GM19324 (cell line): Measurements from ENCODE around the gene FAM110C.
"Not testable (repeated sequence)": the region's sequence is repeated elsewhere in the genome, so short reads cannot be mapped to it uniquely, and the experiment has no call there.

Experiments
- ATAC-seq: cut with Tn5 transposase; IDR thresholded peaks from one replicate; pipeline ENCODE4 v1.9.1; 2021; ENCODE audit warnings: mild to moderate bottlenecking, moderate library complexity; ENCODE audit not compliant: unreplicated experiment, low FRiP score

Gene FAM110C, protein sequence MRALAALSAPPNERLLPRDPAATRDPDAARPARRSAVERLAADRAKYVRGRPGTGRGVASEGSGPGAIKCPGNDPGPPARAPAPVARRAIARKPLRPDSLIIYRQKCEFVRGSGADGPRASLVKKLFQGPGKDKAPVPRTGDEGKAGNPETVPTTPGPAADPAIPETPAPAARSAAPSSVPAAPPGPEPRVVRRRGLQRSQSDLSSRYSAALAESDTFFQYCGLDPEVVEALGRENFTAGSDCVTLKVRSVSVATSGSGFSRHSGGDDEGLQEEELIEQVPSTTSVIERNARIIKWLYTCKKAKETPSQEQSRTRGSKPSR

DNA sequence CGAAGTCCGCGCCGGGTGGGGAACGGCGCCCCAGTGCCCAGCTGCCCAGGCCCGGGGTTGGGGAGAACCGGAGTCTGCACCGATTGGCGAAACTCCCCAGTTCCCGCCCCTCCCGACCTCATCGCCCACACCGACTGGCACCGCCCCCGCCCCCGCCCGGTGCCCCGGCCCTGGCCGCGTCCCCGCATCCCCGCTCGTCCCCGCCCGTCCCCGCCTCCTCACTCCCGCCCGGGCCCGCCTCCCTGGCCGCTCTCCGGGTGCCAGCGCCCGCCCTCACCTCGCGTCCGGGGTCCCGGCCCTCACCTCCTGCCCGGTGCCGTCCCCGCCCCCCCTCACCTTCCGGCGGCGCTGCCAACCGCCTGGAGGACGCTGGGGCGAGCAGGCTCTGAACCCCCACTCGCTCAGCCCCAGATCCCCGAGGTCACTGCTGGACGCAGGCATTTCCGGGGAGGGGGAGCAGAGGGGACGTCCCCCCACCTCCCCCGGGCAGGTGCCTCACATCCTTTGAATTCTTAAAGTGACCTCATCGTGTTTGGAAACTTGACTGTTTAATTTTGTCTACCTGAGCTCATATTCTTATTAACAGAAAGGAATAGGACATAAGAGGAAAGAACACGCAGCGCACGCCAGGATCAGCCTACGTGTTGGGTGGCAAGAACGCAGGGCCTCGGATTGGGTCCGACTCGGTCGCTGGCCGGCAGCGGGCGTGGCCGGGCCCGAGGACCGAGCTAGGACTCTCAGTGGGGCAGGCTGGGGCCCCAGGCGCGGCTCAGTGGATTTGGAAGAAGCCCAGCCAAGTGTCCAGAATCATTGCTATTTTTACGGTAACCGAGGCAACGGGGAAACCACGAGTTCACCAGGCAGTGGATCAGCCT lies at the start of gene FAM110C:
Gene FAM110C (minus strand): TSS at position 35 of the 875 bp plus-strand sequence. CDS start 120 bp downstream, outside the sequence.
- no peak for ATAC-seq

DNA sequence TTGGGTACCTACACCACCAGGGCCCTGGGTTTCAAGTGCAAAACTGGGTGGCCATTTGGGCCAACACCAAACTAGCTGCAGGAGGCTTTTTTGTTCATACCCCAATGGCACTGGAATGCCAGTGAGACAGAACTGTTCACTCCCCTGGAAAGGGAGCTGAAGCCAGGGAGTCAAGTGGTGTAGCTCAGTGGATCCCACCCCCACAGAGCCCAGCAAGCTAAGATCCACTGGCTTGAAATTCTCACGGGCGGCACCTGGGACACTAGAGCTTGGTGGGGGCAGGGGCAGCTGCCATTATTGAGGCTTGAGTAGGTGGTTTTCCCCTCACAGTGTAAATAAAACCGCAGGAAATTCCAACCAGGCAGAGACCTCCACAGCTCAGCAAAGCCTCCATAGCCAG lies 46.0 kb upstream of the FAM110C start:
- ATAC-seq: no peak

DNA sequence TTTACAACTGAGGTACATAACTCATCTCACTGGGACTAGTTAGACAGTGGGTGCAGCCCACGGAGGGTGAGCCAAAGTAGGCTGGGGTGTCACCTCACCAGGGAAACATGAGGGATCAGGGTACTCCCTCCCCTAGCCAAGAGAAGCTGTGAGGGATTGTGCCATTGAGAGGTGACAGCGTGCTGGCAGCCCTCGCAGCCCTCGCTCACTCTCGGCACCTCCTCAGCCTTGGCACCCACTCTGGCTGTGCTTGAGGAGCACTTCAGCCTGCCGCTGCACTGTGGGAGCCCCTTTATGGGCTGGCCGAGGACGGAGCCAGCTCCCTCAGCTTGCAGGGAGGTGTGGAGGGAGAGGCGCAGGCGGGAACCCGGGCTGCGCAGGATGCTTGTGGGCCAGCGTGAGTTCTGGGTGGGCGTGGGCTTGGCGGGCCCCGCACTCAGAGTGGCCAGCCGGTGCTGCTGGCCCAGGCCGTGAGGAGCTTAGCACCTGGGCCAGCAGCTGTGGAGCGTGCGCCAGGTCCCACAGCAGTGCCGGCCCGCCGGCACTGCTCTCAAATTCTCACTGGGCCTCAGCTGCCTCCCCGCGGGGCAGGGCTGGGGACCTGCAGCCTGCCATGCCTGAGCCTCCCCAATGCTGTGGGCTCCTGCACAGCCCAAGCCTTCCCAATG lies 44.5 kb upstream of the FAM110C start:
- no peak for ATAC-seq

DNA sequence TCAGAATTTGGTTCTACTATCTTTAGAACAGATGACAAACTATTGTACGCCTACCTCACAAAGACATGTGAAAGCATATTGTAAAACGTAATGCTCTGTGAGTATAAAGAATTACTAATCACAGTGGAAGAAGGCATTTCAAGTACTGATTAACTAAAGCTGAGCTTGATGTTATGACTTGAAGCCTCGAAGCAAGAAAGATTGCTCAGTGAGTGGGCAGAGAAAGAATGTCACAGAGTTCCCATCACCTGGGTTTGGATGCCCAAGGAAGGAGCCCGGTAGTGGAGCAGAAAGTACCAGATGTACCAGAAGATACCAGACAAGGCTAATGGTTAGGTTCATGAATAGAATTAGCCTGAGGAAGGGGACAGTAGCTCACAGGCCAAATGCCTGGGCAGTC lies 39.5 kb upstream of the FAM110C start:
- ATAC-seq: no peak

DNA sequence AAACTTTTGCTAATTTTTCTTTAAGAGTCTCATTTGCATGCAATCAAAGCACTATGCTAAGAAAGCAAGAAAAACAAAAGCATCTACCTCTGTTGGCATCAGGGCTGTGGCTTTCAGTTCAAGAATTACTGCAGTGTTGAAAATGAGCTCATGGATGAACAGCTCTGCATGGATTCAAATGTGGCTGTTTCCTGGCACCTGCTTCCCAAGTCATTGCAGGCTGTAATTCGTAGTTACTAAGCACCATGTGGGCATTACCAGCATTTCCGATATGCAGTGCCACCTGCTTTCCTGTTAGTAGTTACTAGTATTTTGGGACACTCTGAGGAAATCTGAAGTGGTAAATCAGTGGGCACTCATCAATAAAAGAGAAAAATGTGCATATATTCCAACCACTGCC lies 37.8 kb upstream of the FAM110C start:
- ATAC-seq: no peak

DNA sequence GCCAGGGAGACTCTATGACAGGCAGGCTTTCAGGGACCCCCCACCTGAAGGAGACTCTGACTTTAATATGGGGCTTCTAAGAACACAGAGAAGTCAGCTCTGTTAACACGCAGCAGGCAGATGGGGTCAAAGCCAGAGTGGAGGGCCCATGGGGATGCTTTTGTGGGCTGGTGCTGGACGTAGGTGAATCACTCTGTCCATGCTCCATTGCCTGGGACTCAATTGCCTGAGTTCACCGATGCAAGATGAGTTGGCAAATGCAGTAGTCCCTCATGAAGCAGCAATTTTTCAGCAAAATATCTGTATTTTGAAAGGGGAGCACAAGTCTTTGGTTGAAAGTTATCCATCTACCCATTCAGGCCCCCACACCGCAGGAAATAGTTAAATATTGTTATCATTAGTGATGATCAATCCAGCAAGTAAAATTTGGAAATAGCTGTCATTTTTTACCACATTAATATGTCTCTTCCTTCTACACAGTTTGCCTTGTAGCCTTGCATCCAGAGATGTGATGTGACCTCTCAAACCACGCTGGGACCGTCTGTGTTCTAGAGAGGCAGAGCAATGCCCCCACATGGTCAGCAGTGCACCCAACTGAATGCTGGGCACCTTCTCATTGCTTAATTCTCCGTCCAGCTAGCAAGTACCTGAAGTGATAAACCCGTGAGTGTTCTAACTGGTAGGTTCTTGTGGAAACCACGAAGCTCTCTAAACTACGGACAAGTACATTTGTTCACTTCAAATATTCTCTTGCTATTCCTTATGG lies 34.8 kb upstream of the FAM110C start:
- ATAC-seq: no peak

DNA sequence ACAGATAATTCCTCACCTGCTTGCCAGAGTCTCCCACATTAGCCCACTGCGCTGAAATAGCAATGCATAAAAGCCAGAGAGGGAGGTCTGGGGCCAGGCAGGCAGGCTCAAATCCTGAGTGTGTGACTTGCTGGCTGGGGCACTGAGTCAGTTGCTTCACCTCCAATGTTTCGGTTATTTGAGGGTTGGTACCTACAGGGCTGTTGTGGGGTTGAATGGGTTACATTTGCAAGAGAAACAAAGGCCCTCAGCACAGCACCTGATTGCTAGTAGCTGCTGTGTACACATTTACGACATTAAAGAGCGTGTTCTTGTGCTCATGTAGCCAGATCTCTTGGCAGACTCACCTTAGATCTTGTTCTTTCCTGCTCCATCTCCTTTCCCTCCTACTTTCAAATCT lies 34.1 kb upstream of the FAM110C start:
- no peak for ATAC-seq

DNA sequence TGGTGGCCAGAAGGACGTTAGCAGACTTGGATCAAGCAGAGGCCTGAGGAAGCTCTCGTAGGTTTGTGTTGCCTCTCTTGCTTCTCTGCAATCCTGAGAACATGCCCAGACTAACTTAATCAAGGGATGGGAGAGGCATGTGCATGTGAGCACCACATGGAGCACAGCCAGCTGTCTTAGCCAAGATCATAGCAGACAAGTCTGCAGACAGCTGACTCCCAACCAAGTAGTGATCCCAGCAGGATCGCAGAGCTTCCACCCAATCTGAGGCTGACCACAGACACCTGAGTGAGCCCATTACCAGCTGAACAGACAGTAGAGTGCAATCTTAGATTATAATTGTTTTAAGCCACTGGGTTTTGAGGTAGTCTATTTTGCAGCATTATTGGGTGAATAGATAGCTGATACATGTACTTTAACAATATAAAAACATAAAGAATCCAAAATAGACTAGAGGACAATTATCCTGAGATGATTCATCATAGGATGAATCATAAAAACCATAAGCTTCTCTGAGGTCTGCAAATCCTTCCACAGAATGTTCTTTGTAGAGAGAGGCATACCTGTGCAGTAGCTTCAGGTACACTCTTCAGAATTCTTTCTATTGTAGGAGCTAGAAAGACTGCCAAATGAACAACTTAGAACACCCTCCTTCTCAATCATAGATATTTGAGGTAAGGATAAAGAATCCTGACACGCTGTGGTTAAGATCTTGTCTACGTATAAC lies 25.2 kb upstream of the FAM110C start:
- ATAC-seq: no peak

DNA sequence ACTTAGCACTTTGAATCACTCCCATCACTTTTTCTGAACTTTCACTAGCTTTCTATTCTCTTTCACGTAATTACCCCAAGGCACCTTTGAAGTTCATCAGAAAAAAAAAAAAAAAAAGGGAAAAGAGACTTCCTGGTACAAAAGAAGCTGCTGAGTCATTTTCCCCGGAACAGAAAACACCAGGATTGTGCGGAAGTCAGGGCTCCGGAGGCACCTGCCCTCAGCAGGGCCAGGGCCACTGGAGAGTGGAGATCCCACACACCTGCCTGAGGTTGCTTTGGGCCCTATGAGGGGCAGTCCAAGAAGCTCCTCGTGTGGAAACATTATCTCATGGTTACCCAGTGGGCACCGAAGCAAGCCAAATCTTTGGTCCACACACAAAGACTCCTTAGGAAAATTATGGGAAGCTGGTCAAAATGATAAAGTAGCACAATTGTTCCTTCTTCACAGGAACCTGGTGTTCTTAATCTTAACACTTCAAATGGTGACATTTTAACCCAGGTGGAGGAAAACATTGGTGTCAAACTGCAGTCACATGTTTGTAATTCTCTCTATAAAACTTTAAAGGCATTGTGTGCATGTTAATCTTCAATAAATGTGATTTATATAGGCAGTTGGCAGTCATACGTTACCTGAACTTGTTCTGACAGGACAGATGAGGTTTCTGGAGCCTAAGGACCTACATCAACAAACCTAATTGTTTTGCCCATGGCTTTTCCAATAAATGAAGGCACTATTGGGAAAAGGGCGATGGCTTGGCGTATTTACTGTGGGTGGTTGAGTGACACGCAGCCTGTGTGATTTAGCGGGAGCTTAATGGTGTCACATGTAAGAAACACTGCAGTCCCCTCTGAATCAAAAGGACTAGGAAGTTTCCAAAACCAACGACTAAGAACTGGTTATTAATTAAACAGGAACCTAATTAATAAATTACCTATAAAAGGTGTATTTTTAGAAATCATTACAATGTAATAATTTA lies 23.4 kb upstream of the FAM110C start:
- no peak for ATAC-seq

DNA sequence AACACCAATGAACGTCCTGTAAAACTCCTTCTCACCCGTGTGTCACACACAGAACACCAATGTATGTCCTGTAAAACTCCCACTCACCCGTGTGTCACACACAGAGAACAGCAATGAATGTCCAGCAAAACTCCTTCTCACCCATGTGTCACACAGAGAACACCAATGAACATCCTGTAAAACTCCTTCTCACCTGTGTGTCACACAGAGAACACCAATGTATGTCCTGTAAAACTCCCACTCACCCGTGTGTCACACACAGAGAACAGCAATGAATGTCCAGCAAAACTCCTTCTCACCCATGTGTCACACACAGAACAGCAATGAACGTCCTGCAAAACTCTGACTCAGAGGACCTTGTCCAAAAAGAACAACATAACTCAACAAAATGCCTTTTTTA lies 22.3 kb upstream of the FAM110C start:
- ATAC-seq: not testable (repeated sequence)

DNA sequence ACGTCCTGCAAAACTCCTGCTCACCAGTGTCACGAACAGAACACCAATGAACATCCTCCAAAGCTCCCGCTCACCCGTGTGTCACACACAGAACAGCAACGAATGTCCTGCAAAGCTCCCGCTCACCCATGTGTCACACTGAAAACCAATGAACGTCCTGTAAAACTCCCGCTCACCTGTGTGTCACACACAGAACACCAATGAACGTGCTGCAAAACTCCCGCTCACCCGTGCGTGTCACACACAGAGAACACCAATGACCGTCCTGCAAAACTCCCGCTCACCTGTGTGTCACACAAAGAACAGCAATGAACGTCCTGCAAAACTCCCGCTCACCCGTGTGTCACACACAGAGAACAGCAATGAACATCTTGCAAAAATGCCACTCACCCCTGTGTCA lies 20.5 kb upstream of the FAM110C start:
- no peak for ATAC-seq

DNA sequence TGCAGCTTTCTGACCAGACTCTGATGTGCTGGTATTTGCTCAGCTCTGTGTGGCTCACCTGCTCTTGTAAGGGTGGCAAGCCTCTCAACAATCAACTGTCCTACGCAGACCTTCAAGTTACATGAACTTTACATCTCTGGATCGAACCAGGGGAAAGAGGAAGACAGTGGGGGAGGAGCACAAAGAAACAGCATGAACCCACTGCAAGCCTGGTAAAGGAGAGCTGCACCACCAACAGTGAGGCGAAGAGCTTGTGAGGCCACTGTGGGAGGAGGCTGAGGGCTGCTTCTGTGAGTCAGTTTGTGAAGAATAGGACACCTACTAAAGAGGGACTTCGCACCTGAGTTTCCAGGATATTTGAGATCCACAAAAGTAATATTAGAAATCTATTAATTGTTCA lies 18.8 kb upstream of the FAM110C start:
- no peak for ATAC-seq

DNA sequence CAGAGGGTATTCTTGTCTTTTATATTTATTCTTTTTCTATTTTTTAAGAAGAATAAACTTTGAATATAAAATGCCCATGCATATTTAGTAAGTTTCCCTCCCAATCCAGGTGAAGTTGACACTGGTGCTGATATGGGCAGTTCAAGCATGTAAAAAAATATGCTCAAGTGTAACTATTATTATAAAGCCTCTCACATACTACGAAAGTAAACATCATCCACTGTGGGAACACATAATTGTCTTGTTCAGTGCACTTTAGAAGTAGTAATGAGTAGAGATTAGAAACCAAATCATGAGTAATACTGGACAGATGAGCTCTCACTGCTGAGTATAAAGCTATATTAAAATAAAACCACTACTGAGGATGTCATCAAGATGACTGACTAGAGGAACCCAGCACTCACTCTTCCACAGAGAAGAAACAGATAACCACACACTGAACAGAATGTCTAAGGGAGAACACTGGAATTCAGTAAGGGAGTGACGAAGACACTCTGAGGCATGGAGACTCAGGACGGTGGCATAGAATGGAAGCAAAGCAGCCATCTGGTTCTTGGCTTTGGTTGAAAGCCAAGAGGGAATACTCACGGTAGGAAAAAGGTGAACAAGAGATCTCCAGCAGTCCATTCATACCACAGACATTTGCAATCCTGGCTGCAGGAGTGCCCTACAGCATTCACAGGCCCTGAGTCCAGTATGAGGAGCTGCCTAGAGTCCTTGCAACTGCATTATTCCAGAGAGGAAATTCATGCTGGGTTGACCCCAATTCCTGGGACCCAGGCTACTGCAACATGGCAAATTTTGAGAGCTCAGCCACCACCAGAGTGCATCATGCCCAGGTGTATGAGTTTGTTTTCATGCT lies 9.5 kb upstream of the FAM110C start:
- ATAC-seq: no peak

DNA sequence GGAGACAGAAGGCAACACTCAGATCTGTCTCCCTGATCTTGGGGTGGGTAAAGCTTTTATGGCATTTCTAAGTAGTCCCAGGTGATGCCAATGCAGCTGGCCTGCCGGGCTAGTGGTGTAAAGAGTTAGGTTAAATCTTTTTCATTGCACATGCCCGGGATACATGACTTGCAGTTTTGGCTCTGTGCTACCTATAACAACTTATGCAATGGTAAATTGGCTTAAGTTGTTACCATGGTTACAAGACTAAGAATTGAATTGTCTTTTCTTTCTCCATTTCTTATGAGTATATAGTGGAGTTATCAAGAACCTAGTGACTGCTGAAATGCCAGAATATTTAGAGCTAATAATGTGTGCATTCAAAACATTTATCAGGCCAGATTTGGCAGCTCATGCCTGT lies 5.3 kb upstream of the FAM110C start:
- no peak for ATAC-seq

DNA sequence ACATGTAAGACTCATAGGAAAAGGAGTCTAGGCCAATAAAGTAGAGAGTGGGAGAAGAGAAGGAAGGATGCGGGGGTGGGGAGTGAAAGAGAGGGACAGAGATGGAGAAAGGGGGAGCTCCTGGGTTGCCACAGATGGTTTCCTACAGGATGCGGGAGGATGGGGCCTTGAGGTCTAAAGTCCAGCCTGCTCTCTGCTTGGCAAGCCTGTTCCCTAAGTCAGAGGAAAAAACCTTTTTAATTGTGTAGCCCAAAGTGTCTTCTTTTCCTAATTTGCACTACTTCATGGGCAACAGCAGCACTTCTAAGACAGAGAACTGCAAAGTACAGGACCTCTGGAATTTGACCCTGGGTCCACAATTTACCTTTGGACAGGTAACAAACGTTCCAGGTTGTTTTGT lies 1.4 kb upstream of the FAM110C start:
- no peak for ATAC-seq

DNA sequence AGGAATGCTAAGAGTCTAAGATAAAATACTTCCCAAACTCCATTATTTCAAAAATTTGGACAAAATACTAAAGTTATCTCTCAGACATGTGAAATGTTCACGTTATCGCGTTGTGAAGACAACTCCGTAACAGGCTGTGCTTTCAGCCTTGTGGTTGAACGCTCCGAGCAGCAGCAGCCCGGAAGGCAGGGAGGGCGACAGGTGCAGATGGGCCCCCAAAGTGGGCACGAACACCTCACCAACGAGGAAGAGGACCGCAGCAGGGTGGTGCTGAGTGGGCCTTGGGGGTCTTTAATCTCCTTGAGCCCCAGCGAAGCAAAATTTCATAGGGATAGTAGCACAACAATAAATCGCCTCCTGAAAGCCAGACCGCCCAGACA lies 1.0 kb upstream of the FAM110C start:
- no peak for ATAC-seq

DNA sequence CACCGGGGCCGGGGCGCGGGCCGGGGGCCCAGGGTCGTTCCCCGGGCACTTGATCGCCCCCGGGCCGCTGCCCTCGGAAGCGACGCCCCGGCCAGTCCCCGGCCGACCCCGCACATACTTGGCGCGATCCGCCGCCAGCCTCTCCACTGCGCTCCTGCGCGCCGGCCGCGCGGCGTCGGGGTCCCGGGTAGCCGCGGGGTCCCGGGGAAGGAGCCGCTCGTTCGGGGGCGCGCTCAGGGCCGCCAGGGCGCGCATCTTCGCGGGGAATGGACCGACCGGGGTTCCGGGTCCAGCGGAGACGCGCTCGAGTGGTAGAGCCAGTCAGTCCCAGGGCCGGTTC lies 204 bp downstream of the FAM110C start:
- ATAC-seq: no peak
